GM18909 (cell line): ENCODE results near the gene EMSY.
"Not testable (repeated sequence)": the region's sequence is repeated elsewhere in the genome, so short reads cannot be mapped to it uniquely, and the experiment has no call there.

Experiments
- ATAC-seq: cut with Tn5 transposase; IDR thresholded peaks from one replicate; pipeline ENCODE4 v1.9.1; 2021; ENCODE audit warnings: mild to moderate bottlenecking; ENCODE audit not compliant: unreplicated experiment, poor library complexity

The EMSY gene

GRCh38 chr11:76444384-76445120 lies at the start of gene EMSY:
Gene EMSY, plus strand, starts transcription at chr11:76445018. Its CDS starts 1,921 bp downstream, at chr11:76446939.
- peak; percentile 94 for ATAC-seq

- no peak for ATAC-seq
Measured at GRCh38 chr11:76395296-76395695, 49.5 kb upstream of the EMSY start.

- peak; percentile 64 for ATAC-seq
Measured at GRCh38 chr11:76397383-76397782, 47.4 kb upstream of the EMSY start.

GRCh38 chr11:76400967-76401366 lies 43.9 kb upstream of the EMSY start:
- ATAC-seq, result no peak

GRCh38 chr11:76401484-76401883 lies 43.3 kb upstream of the EMSY start:
- ATAC-seq, result not testable (repeated sequence)

GRCh38 chr11:76406359-76406758 lies 38.5 kb upstream of the EMSY start:
- no peak for ATAC-seq

- no peak for ATAC-seq
Measured at GRCh38 chr11:76408171-76408965, 36.5 kb upstream of the EMSY start.

GRCh38 chr11:76410851-76411357 lies 33.9 kb upstream of the EMSY start:
- no peak for ATAC-seq

- ATAC-seq, result no peak
Measured at GRCh38 chr11:76415073-76415472, 29.7 kb upstream of the EMSY start.

- no peak for ATAC-seq
Measured at GRCh38 chr11:76419896-76420295, 24.9 kb upstream of the EMSY start.

- ATAC-seq, result peak; percentile 62
Measured at GRCh38 chr11:76424379-76424778, 20.4 kb upstream of the EMSY start.

- no peak for ATAC-seq
Measured at GRCh38 chr11:76424891-76425290, 19.9 kb upstream of the EMSY start.

- ATAC-seq, result no peak
Measured at GRCh38 chr11:76426660-76427059, 18.2 kb upstream of the EMSY start.

GRCh38 chr11:76436020-76436419 lies 8.8 kb upstream of the EMSY start:
- no peak for ATAC-seq

- ATAC-seq, result no peak
Measured at GRCh38 chr11:76443268-76443980, 1.4 kb upstream of the EMSY start.

GRCh38 chr11:76444065-76444383 lies 794 bp upstream of the EMSY start:
- ATAC-seq, result no peak

- ATAC-seq, result peak; percentile 27
Measured at GRCh38 chr11:76445121-76446084, 585 bp downstream of the EMSY start.

- ATAC-seq, result no peak
Measured at GRCh38 chr11:76448506-76448905, 3.7 kb downstream of the EMSY start.

GRCh38 chr11:76453248-76453647 lies 8.4 kb downstream of the EMSY start:
- ATAC-seq, result no peak

- no peak for ATAC-seq
Measured at GRCh38 chr11:76455331-76455730, 10.5 kb downstream of the EMSY start.
